Limb (tissue), 2 donors: Measurements from ENCODE around the gene ZNF630.
"Not testable (repeated sequence)": the region's sequence is repeated elsewhere in the genome, so short reads cannot be mapped to it uniquely, and the experiment has no call there.

Experiments used
- DNase-seq, 2 donors: peaks; one replicate each; pipeline ENCODE4 v3.0.0-alpha.2; 2016; ENCODE audit errors: extremely low spot score in 2 of 2

Gene ZNF630

GRCh38 chrX:48071064-48071985 is at the start of gene ZNF630:
Gene ZNF630 (minus strand): TSS chrX:48071640. CDS start chrX:48066886, 4,754 bp downstream.
- DNase-seq: peak; percentile 46 to 81

- no peak for DNase-seq
Measured at GRCh38 chrX:48107717-48108116, 36.3 kb upstream of the ZNF630 start.

- DNase-seq: no peak
Measured at GRCh38 chrX:48102874-48103374, 31.5 kb upstream of the ZNF630 start.

GRCh38 chrX:48101443-48101842 is 30.0 kb upstream of the ZNF630 start:
- no peak for DNase-seq

GRCh38 chrX:48092558-48092957 is 21.1 kb upstream of the ZNF630 start:
- not testable (repeated sequence) for DNase-seq

- DNase-seq: no peak
Measured at GRCh38 chrX:48090123-48090522, 18.7 kb upstream of the ZNF630 start.

GRCh38 chrX:48086082-48086481 is 14.6 kb upstream of the ZNF630 start:
- DNase-seq: no peak

GRCh38 chrX:48083706-48084105 is 12.3 kb upstream of the ZNF630 start:
- DNase-seq: no peak

- DNase-seq: peak; percentile 27 to 43
Measured at GRCh38 chrX:48083212-48083611, 11.8 kb upstream of the ZNF630 start.

GRCh38 chrX:48076343-48076742 is 4.9 kb upstream of the ZNF630 start:
- DNase-seq: no peak

GRCh38 chrX:48071986-48072605 is 656 bp upstream of the ZNF630 start:
- no peak for DNase-seq

- DNase-seq: no peak
Measured at GRCh38 chrX:48068096-48068887, 3.1 kb downstream of the ZNF630 start.

- DNase-seq: no peak
Measured at GRCh38 chrX:48064261-48064660, 7.2 kb downstream of the ZNF630 start.

- no peak for DNase-seq
Measured at GRCh38 chrX:48059296-48059639, 12.2 kb downstream of the ZNF630 start.

- no peak for DNase-seq
Measured at GRCh38 chrX:48058621-48059295, 12.7 kb downstream of the ZNF630 start.

- no peak for DNase-seq
Measured at GRCh38 chrX:48046846-48047245, 24.6 kb downstream of the ZNF630 start.

GRCh38 chrX:48045410-48046311 is 25.8 kb downstream of the ZNF630 start:
- DNase-seq: no peak

GRCh38 chrX:48043056-48043455 is 28.4 kb downstream of the ZNF630 start:
- DNase-seq: no peak

- no peak for DNase-seq
Measured at GRCh38 chrX:48035891-48036290, 35.5 kb downstream of the ZNF630 start.

GRCh38 chrX:48030641-48031173 is 40.7 kb downstream of the ZNF630 start:
- DNase-seq: not testable (repeated sequence)
